Measurements from ENCODE around the gene RAP1GAP2.

The RAP1GAP2 gene

GRCh38 chr17:2853283-2854142 is 57.3 kb downstream of the RAP1GAP2 start:
- DNase-seq (ENCODE audit: low read depth): no peak

- DNase-seq (ENCODE audit: low read depth): no peak
These were observed 58.2 kb downstream of the RAP1GAP2 start for GRCh38 chr17:2854143-2855055.

- no peak for DNase-seq (ENCODE audit: low read depth)
These were observed 58.9 kb downstream of the RAP1GAP2 start for GRCh38 chr17:2855063-2855600.

DNA sequence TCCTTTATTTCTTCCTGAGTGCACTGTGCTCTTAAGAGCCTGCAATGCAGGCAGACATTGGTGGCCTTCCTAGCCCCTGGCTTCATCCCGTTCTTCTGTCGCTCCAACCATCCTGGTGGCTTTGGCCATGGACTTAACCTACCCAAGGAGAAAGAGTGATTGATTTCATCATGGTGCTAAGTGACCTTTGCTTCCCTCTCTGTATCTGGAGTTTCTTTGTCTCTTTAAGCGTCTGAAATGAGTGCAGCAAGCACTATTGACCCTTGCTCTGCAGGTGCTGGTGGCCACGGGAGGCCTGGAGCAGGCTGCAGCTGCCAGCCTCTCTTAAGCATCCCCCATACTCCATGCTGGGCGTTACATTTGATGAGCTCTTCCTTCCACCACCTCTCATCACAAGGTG is 60.5 kb downstream of the RAP1GAP2 start:
- DNase-seq (ENCODE audit: low read depth): no peak

- DNase-seq (ENCODE audit: low read depth): no peak
These were observed 63.8 kb downstream of the RAP1GAP2 start for GRCh38 chr17:2860045-2860444.

- no peak for DNase-seq (ENCODE audit: low read depth)
These were observed 64.6 kb downstream of the RAP1GAP2 start for GRCh38 chr17:2860883-2861282.

DNA sequence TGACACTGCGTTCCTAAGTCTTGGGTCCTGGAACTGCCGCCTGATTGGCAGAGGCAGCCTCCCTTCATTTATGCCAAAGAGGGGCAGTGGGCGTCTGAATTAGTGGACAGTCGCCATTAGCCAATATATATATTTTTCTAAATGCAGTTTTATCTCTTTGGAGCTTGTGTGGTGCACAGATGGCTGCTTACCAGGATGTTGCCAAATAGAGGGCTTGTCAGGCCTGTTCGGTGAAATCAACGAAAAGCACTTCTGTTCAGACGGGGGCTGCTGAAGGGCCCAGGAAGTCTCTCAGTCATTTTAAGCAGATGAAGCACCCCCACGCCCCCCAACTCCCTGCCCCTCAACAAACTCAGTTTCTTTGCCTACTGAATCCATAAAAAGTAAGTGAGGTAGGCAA is 66.0 kb downstream of the RAP1GAP2 start:
- DNase-seq (ENCODE audit: low read depth): no peak

GRCh38 chr17:2863204-2863603 is 67.0 kb downstream of the RAP1GAP2 start:
- no peak for DNase-seq (ENCODE audit: low read depth)

DNA sequence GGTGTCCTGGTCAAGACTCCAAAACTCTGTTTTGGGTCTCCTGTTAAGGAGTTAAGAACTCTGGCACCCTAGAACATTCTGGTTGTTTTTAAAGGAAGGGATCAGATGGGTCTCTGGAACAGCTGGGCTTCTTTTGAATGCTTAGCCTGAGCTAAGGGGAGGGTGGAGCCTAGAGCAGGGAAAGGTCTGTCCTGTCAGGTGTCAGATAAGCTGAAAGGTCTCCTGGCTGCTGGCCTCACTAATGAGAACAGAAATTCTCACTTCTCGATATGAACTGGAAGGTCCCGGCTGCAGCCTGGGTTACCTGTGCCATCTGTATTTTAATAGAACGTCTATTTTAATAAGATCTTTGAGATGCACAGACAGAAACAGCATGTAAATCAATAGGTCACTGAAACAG is 69.0 kb downstream of the RAP1GAP2 start:
- DNase-seq (ENCODE audit: low read depth): no peak

DNA sequence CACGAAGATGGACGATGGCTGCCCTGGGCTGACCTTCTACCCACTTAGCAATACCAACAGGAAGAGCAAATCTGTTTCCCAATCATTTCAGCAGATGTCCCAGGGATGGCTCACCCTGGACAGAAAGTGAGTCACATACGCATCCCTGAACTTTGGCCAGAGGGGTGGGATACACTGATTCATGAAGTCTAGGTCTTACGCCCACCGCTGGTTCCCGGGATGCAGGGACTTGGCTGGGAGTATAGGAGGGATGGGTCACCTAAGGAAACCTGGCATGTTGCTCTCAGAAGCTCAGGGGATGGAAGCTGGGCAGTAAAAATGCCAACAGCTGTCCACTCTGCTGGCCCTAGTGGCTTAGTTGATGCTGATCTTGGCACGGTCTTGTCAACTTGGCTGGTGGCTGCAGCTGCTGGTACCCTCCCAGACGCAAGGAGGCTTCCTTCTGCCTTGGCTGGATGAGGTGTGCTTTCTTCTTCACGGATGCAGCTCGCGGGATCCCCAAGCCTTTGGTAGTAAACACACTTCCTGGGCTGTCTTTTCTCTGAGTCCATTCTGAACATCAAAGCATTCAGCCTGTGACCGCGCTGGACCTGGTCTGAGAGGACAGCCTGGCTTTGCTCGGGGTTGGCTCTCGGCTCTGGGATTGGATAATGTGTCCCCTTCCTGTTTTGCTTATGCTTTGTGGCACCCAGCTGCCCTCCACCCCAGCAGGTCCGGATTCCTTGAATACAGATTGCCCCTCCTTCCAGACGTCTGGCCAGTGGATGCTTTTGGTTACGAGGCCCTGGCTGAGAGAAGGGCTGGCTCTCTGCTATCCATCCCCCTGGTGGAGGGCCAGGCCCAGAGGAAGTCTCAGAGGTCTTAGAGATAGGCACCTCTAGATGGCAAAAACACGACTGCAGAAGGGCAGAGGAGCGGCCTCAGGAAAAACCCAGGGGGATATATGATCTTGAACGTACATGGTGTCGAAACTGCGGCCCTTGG is 71.5 kb downstream of the RAP1GAP2 start:
- no peak for DNase-seq (ENCODE audit: low read depth)

DNA sequence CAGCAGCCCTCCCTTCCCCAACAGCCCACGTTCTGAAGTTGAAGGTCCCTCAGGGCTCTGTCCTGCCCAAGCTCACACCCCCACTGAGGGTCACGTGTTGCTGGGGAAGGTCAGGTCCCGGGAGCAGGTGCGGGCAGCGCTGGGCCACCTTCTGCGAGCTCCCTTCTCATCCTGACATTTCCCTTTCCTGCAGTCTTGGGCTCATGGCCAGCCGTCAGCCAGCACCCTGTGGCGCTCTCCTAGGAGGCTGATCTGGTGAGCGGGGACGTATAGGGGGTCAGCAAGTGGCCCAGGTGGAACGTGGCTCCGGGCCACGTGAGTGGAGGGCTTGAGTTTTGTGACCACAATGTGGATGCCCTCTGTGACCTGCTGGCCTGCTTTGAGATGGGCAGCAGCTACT is 73.4 kb downstream of the RAP1GAP2 start:
- no peak for DNase-seq (ENCODE audit: low read depth)

GRCh38 chr17:2871205-2871604 is 75.0 kb downstream of the RAP1GAP2 start:
- no peak for DNase-seq (ENCODE audit: low read depth)

- no peak for DNase-seq (ENCODE audit: low read depth)
These were observed 75.5 kb downstream of the RAP1GAP2 start for GRCh38 chr17:2871720-2872119.

DNA sequence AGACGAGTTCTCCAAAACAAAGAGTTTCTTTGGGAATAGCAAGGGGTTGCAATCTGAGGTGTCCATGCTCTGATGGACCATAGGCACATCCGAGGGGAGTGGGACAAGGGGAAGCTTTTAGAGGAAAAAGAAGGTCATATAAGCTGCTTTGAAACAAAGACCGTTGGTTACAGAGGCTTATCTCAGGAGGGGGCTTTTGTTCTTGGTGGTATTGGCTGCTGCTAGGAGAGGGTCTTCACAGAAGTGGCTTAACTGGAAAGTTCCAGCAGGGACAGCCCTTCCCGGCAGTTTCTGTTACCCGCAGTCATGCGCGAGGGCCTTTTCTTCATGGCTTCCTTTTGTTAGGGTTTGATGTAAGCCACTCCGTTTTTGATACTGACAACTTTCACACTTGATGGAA is 76.0 kb downstream of the RAP1GAP2 start:
- no peak for DNase-seq (ENCODE audit: low read depth)

DNA sequence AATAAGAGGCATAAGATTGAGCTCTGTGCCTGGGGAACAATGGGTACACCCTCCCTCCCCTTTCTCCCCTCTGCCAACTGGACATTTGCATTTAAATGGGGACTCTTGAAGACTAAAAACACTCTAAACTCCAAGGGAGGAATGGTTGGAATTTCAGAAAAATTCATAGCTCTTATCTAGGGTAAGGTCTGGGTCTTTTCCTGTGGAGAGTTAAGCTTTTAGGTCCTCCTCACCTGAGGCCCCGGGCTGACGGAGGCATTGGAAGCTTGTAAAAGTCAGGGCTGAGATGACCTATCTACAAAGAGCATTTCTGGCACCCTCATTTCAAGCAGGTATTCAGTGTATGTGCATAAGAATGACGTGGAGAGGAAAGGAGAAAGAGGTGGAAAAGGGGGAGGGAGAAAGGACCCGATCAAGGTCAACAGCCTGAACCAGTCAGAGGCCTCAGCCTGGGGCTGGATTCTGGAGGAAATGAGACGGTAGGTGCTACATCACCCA is 78.0 kb downstream of the RAP1GAP2 start:
- DNase-seq (ENCODE audit: low read depth): no peak

- no peak for DNase-seq (ENCODE audit: low read depth)
These were observed 79.4 kb downstream of the RAP1GAP2 start for GRCh38 chr17:2875608-2876007.

GRCh38 chr17:2876467-2876866 is 80.2 kb downstream of the RAP1GAP2 start:
- DNase-seq (ENCODE audit: low read depth): no peak

- no peak for DNase-seq (ENCODE audit: low read depth)
These were observed 82.6 kb downstream of the RAP1GAP2 start for GRCh38 chr17:2878751-2879254.

DNA sequence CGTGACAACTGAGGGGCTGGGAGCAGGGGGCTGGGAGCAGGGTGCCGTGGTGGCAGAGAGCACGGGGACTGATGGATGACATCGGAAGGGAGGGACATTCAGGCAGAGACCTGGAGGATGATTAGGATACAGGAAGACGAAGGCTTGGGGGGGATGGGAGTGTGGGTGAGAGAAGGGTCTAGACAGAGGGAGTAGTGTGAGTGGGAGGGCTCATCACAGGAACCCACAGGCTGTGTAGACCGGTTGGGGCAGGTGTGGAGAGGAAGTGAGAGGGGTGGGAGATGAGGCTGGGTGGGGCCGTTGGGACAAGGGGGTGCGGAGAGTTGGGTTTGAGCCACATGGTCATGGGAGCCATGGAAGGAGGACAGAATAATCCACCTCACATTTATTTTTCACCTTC is 83.8 kb downstream of the RAP1GAP2 start:
- DNase-seq (ENCODE audit: low read depth): no peak

GRCh38 chr17:2881295-2881694 is 85.1 kb downstream of the RAP1GAP2 start:
- no peak for DNase-seq (ENCODE audit: low read depth)

DNA sequence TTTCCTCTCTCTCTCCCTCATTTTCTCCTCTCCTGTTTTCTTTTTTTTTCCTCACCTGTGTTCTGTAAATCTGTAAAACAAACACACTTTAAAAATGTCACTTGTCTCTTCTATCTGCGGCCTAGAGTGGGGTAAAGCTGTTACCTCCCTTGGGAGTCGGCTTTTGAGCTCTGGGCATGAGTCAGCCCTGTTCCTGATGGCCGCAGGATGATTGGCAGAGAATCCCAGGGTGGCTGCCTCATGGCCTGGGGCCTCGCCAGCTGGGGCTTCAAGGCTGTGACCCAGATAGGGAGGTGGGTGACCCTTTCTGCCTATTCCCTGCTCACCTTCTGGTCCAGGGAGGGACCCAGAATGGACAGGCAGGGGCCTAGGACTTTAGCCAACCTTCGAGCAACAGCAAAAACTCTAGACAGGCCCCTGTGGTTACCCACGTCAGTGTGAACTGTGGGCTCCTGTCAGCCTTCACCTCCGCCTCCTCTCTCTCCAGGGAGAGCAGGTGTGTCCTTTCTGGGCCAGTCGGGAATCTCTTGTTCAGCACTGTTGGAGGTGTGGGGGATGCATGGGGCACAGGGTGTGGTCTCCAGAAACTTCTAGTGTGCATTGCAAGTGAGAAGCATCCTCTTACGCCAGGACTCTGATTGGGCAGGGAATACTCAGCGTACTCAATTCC is 87.4 kb downstream of the RAP1GAP2 start:
- no peak for DNase-seq (ENCODE audit: low read depth)

Measured in stimulated activated CD8-positive, alpha-beta memory T cell treated with anti-CD3 and anti-CD28 coated beads, Interleukin-15, amount 100 ng/mL, for 24 hours (primary cell).